Liver (tissue), 9 donors: ENCODE measurements around the gene RERE. TPM values are rescaled to one million over a fixed set of nuclear protein-coding genes. Genes with fewer than 3 reads are reported as not detected.
"Not testable (repeated sequence)": the region's sequence is repeated elsewhere in the genome, so short reads cannot be mapped to it uniquely, and the experiment has no call there.

Experiments used
- DNase-seq: peaks from one replicate; pipeline ENCODE4 v3.0.0-alpha.2; 2017; ENCODE audit warnings: low spot score
- H3K27ac ChIP-seq, 2 donors: one replicate each; pipeline ENCODE4 v1.7.0; 2013; ENCODE audit warnings: inconsistent platforms in 2 of 2, low read length in 2 of 2, control low read depth in 1 of 2, low read depth in 1 of 2, mild to moderate bottlenecking in 1 of 2
- H3K27me3 ChIP-seq, 4 donors: one replicate each; pipeline versions ENCODE4 v1.6.1 to v1.7.0; 2013; ENCODE audit warnings: low read length in 3 of 4, inconsistent platforms in 1 of 4, mild to moderate bottlenecking in 1 of 4, moderate library complexity in 1 of 4; ENCODE audit not compliant: control insufficient read depth in 4 of 4, insufficient read depth in 4 of 4
- H3K36me3 ChIP-seq, 4 donors: one replicate each; pipeline versions ENCODE4 v1.6.1 to v1.7.0; 2013; ENCODE audit warnings: low read length in 3 of 4, mild to moderate bottlenecking in 3 of 4, low read depth in 1 of 4, moderate library complexity in 1 of 4; ENCODE audit not compliant: control insufficient read depth in 4 of 4, insufficient read depth in 3 of 4
- H3K4me1 ChIP-seq, 4 donors: one replicate each; pipeline versions ENCODE4 v1.6.1 to v1.7.0; 2013; ENCODE audit warnings: low read length in 3 of 4, mild to moderate bottlenecking in 3 of 4, moderate library complexity in 1 of 4; ENCODE audit not compliant: control insufficient read depth in 4 of 4, insufficient read depth in 4 of 4
- H3K4me3 ChIP-seq, 3 donors: one replicate each; pipeline versions ENCODE4 v1.6.1 to v1.7.0; 2013; ENCODE audit warnings: low read length in 3 of 3, control low read depth in 1 of 3, low read depth in 1 of 3, mild to moderate bottlenecking in 1 of 3
- H3K9ac ChIP-seq, 2 donors: one replicate each; pipeline ENCODE4 v1.7.0; 2013; ENCODE audit warnings: low read length in 2 of 2, mild to moderate bottlenecking in 2 of 2, moderate library complexity in 2 of 2, control low read depth in 1 of 2, low read depth in 1 of 2
- H3K9me3 ChIP-seq, 4 donors: one replicate each; pipeline versions ENCODE4 v1.6.1 to v1.7.0; 2013; ENCODE audit warnings: low read length in 3 of 4; ENCODE audit not compliant: control insufficient read depth in 4 of 4
- CTCF ChIP-seq: fragments of 150-350 bp; IDR thresholded peaks from 2 replicates; pipeline ENCODE4 v1.5.1; 2017; ENCODE audit warnings: improper control_type of control experiment, low read depth, low read length; ENCODE audit not compliant: missing input control
- FOXA2 ChIP-seq: IDR thresholded peaks from 2 replicates; pipeline ENCODE4 v1.6.1; 2016; ENCODE audit warnings: antibody characterized with exemption
- NR2F2 ChIP-seq: IDR thresholded peaks from 2 replicates; pipeline ENCODE4 v1.6.1; 2016; ENCODE audit warnings: antibody characterized with exemption
- RAD21 ChIP-seq, 2 donors: IDR thresholded peaks; 2 replicates each; pipeline ENCODE4 v1.6.1; 2016; ENCODE audit warnings: antibody characterized with exemption in 2 of 2, mild to moderate bottlenecking in 2 of 2
- REST ChIP-seq: IDR thresholded peaks from 2 replicates; pipeline ENCODE4 v1.6.1; 2016; ENCODE audit warnings: antibody characterized with exemption, mild to moderate bottlenecking
- RXRA ChIP-seq, 2 donors: IDR thresholded peaks; 2 replicates each; pipeline ENCODE4 v1.6.1; 2017 to 2018; ENCODE audit warnings: antibody characterized with exemption in 2 of 2, mild to moderate bottlenecking in 1 of 2
- WGBS: extraction: QIAGEN DNeasy Blood & Tissue Kit; methylation state at CpG from one replicate; pipeline ENCODE4 v1.1.7; 2013; 5-methylcytosine and 5-hydroxymethylcytosine counted together
- polyA plus RNA-seq, 2 donors: library from polyadenylated mRNA; stranded (reverse) in 1 of 2; unstranded in 1 of 2; fragments of 200-250 nt in 1 of 2; fragments of >200 nt in 1 of 2; fragmentation: Nextera tagmentation in 1 of 2; extraction: Ambion mirVana in 1 of 2; gene quantifications; one replicate each; pipeline versions ENCODE4 v1.2.1 to v1.2.3, GENCODE V29; 2013 to 2015
- total RNA-seq, 2 donors: library from RNA; depleted of rRNA; stranded (reverse); fragments of >200 nt; gene quantifications; one replicate each; pipeline ENCODE4 v1.2.3, GENCODE V29; 2014
- donor health status: healthy.
- donor health status: healthy.
- donor health status: healthy.
- donor health status: healthy.
- donor health status: healthy.

The RERE gene
- total and polyA plus RNA-seq, 4 donors = 9.8 to 49.1 (median 24.8) TPM

GRCh38 chr1:8448911-8449661 lies 368.4 kb downstream of the RERE start (continued):
- TF ChIP-seq REST = no peak
- TF ChIP-seq RXRA (IDR thresholded peaks at IDR 0.05) = no peak

GRCh38 chr1:8448505-8448904 lies 368.9 kb downstream of the RERE start:
- not testable (repeated sequence) for H3K4me1 ChIP-seq, DNase-seq, H3K9me3 ChIP-seq, H3K36me3 ChIP-seq, H3K27me3 ChIP-seq, H3K27ac ChIP-seq, H3K9ac ChIP-seq, H3K4me3 ChIP-seq
- 92% methylated on average over 11 of the region's 11 CpGs for WGBS

GRCh38 chr1:8447616-8448150 lies 369.8 kb downstream of the RERE start:
- Histone ChIP-seq H3K4me3 (no peak overlapping the region), H3K9ac (no peak overlapping the region), H3K27me3 (no peaks in the 10 kb centered on the region), H3K36me3 (no peaks in the 10 kb centered on the region), H3K27ac (no peak overlapping the region), H3K4me1 (no peaks in the 10 kb centered on the region), H3K9me3 (no peaks in the 10 kb centered on the region)
- 91% methylated on average over 9 of the region's 9 CpGs for WGBS
- no peak for TF ChIP-seq FOXA2
- DNase-seq = no peak

GRCh38 chr1:8446119-8446518 lies 371.3 kb downstream of the RERE start:
- not testable (repeated sequence) for H3K9ac ChIP-seq, H3K36me3 ChIP-seq, H3K4me1 ChIP-seq, H3K4me3 ChIP-seq, H3K27ac ChIP-seq, H3K9me3 ChIP-seq, DNase-seq, H3K27me3 ChIP-seq
- WGBS = 95% methylated on average over 5 of the region's 5 CpGs

GRCh38 chr1:8443558-8444194 lies 373.8 kb downstream of the RERE start:
- DNase-seq = no peak
- Histone ChIP-seq H3K9ac (no peak overlapping the region), H3K36me3 (no peaks in the 10 kb centered on the region), H3K27me3 (no peaks in the 10 kb centered on the region), H3K27ac (no peak overlapping the region), H3K4me3 (no peak overlapping the region), H3K9me3 (no peaks in the 10 kb centered on the region), H3K4me1 (peaks cover 0 to 5% (median 0%) of the 10 kb centered on the region in 4 donors)
- WGBS = 96% methylated on average over 1 of the region's 1 CpG
- TF ChIP-seq RAD21 (IDR thresholded peaks at IDR 0.05) = peak; percentile 64 to 67
- TF ChIP-seq CTCF = peak; percentile 24
- TF ChIP-seq NR2F2 = no peak
